SK-N-SH (cell line): ENCODE measurements around the gene SLC66A2. TPM values are rescaled to one million over a fixed set of nuclear protein-coding genes. Genes with fewer than 3 reads are reported as not detected.
"Not testable (repeated sequence)": the region's sequence is repeated elsewhere in the genome, so short reads cannot be mapped to it uniquely, and the experiment has no call there.

Source experiments
- CTCF ChIA-PET: fragments of 300-600, 350-600 bp; formaldehyde crosslinking; extraction: SDS; loops from one replicate; lab custom pipeline; 2021; lab: Yijun Ruan, JAX
- POLR2A ChIA-PET: fragments of 350-600 bp; sonication (Branson Sonifier 250); formaldehyde crosslinking; extraction: SDS; loops from one replicate; lab custom pipeline; 2020; ENCODE audit warnings: antibody characterized with exemption, inconsistent platforms; lab: Yijun Ruan, JAX
- DNase-seq: peaks from one replicate; pipeline ENCODE4 v3.0.0; 2012
- H2AFZ ChIP-seq: fragments of 200-600 bp; sonication (generic); 2 replicates; pipeline ENCODE4 v1.8.1; 2016; ENCODE audit warnings: antibody characterized with exemption, mild to moderate bottlenecking, low read depth
- H3F3A ChIP-seq: fragments of 200-600 bp; sonication (generic); replicated peaks from 2 replicates; pipeline ENCODE3; 2016; ENCODE audit warnings: antibody characterized with exemption, mild to moderate bottlenecking; ENCODE audit not compliant: insufficient read depth
- H3K27ac ChIP-seq, 2 experiments: fragments of 200-500 bp in 1 of 2; fragments of 200-600 bp in 1 of 2; sonication (Bioruptor generic) in 1 of 2; sonication (generic), shearing (Covaris generic) in 1 of 2; 2 replicates each; pipeline versions ENCODE4 v1.5.1 to v1.6.1; 2014 to 2016; ENCODE audit warnings: low read depth in 2 of 2, inconsistent platforms in 1 of 2, low read length in 1 of 2, mild to moderate bottlenecking in 1 of 2, mixed read lengths in 1 of 2
- H3K27me3 ChIP-seq: fragments of 200-600 bp; sonication (generic), shearing (Covaris generic); 2 replicates; pipeline ENCODE4 v1.6.1; 2016; ENCODE audit warnings: mixed run types; ENCODE audit not compliant: insufficient read depth
- H3K36me3 ChIP-seq, 2 experiments: fragments of 200-500 bp in 1 of 2; fragments of 200-600 bp in 1 of 2; sonication (Bioruptor generic) in 1 of 2; sonication (generic) in 1 of 2; replicated peaks in 1 of 2; 2 replicates each; pipeline versions ENCODE3 to v1.5.1; 2014 to 2016; ENCODE audit warnings: low read length in 1 of 2, mild to moderate bottlenecking in 1 of 2; ENCODE audit not compliant: insufficient read depth in 2 of 2, control insufficient read depth in 1 of 2
- H3K4me1 ChIP-seq, 2 experiments: fragments of 200-500 bp in 1 of 2; fragments of 200-600 bp in 1 of 2; sonication (Bioruptor generic) in 1 of 2; sonication (generic), shearing (Covaris generic) in 1 of 2; 2 replicates each; pipeline versions ENCODE4 v1.5.1 to v1.6.1; 2014 to 2016; ENCODE audit warnings: low read depth in 1 of 2, low read length in 1 of 2, mixed run types in 1 of 2; ENCODE audit not compliant: insufficient read depth in 2 of 2, control insufficient read depth in 1 of 2
- H3K4me2 ChIP-seq: fragments of 200-600 bp; sonication (generic), shearing (Covaris generic); 2 replicates; pipeline ENCODE4 v1.6.1; 2017; ENCODE audit warnings: mixed run types
- H3K4me3 ChIP-seq, 2 experiments: fragments of 200-500 bp in 1 of 2; fragments of 200-600 bp in 1 of 2; sonication (Bioruptor generic) in 1 of 2; sonication (generic), shearing (Covaris generic) in 1 of 2; 2 replicates each; pipeline versions ENCODE4 v1.5.1 to v1.8.1; 2014 to 2016; ENCODE audit warnings: low read depth in 2 of 2, inconsistent platforms in 1 of 2, low read length in 1 of 2, mild to moderate bottlenecking in 1 of 2, mixed read lengths in 1 of 2, moderate library complexity in 1 of 2
- H3K79me2 ChIP-seq: fragments of 200-600 bp; sonication (generic); 2 replicates; pipeline ENCODE4 v1.8.1; 2017; ENCODE audit warnings: mild to moderate bottlenecking; ENCODE audit not compliant: insufficient read depth
- H3K9ac ChIP-seq: fragments of 200-600 bp; sonication (generic); 2 replicates; pipeline ENCODE4 v1.6.1; 2017; ENCODE audit warnings: mixed run types
- H3K9me2 ChIP-seq: fragments of 200-600 bp; sonication (generic); 2 replicates; pipeline ENCODE4 v1.6.1; 2017; ENCODE audit warnings: mixed run types
- H3K9me3 ChIP-seq: fragments of 200-600 bp; sonication (generic); 2 replicates; pipeline ENCODE4 v1.6.1; 2017; ENCODE audit warnings: mixed run types, mild to moderate bottlenecking, moderate library complexity
- H4K20me1 ChIP-seq: fragments of 200-600 bp; sonication (generic); 2 replicates; pipeline ENCODE4 v1.6.1; 2017; ENCODE audit warnings: mild to moderate bottlenecking, mixed run types; ENCODE audit not compliant: insufficient read depth
- CHD2 ChIP-seq: fragments of 150-350 bp; IDR thresholded peaks from 2 replicates; pipeline ENCODE4 v1.6.1; 2018; ENCODE audit warnings: low read length; ENCODE audit not compliant: partially characterized antibody
- CTCF ChIP-seq: fragments of 200-600 bp; sonication (generic); IDR thresholded peaks from 2 replicates; pipeline ENCODE4 v1.6.1; 2017; ENCODE audit warnings: antibody characterized with exemption, mild to moderate bottlenecking, moderate library complexity
- EP300 ChIP-seq, 2 experiments: IDR thresholded peaks; 2 replicates each; pipeline versions ENCODE4 v1.4.0 to v1.6.1; 2012; ENCODE audit warnings: borderline replicate concordance in 1 of 2, low read depth in 1 of 2, low read length in 1 of 2
- FOSL2 ChIP-seq: IDR thresholded peaks from 2 replicates; pipeline ENCODE4 v1.4.0; 2012; ENCODE audit warnings: low read depth, mild to moderate bottlenecking, moderate library complexity, borderline replicate concordance
- FOXM1 ChIP-seq: IDR thresholded peaks from 2 replicates; pipeline ENCODE4 v1.4.0; 2012; ENCODE audit warnings: low read depth, mild to moderate bottlenecking
- GATA2 ChIP-seq: sonication (generic); formaldehyde crosslinking; IDR thresholded peaks from 2 replicates; pipeline ENCODE4 v1.5.0; 2020; ENCODE audit warnings: mild to moderate bottlenecking, missing genetic modification reagents
- MEF2A ChIP-seq: IDR thresholded peaks from 2 replicates; pipeline ENCODE4 v1.4.0; 2012; ENCODE audit warnings: low read depth, borderline replicate concordance
- NFIC ChIP-seq: IDR thresholded peaks from 2 replicates; pipeline ENCODE4 v1.4.0; 2012; ENCODE audit warnings: borderline replicate concordance
- NRF1 ChIP-seq: IDR thresholded peaks from 2 replicates; pipeline ENCODE4 v1.6.1; 2012; ENCODE audit warnings: low read depth, mild to moderate bottlenecking, low read length
- RAD21 ChIP-seq: IDR thresholded peaks from 2 replicates; pipeline ENCODE4 v1.6.1; 2012; ENCODE audit warnings: mild to moderate bottlenecking, low read length
- RFX5 ChIP-seq: IDR thresholded peaks from 2 replicates; pipeline ENCODE4 v1.6.1; 2012; ENCODE audit warnings: mild to moderate bottlenecking, improper control_type of control experiment, low read length
- TCF12 ChIP-seq: IDR thresholded peaks from 2 replicates; pipeline ENCODE4 v1.4.0; 2012
- ZBTB33 ChIP-seq: IDR thresholded peaks from 2 replicates; pipeline ENCODE4 v1.4.0; 2012; ENCODE audit warnings: low read depth, borderline replicate concordance
- WGBS: methylation state at CpG from one replicate; pipeline ENCODE4 v1.1.6; 2017; ENCODE audit warnings: low lambda C conversion rate; 5-methylcytosine and 5-hydroxymethylcytosine counted together
- polyA plus RNA-seq, 3 experiments: library from polyadenylated mRNA; depleted of rRNA; stranded (reverse); fragments of >200 nt; gene quantifications; 2 replicates each; pipeline ENCODE4 v1.2.3, GENCODE V29; 2012
- TF ChIP-seq, protein P1 (sequence below): IDR thresholded peaks from 2 replicates; pipeline ENCODE4 v1.4.0; 2012; ENCODE audit warnings: low read depth, borderline replicate concordance
- TF ChIP-seq, protein P2 (sequence below): IDR thresholded peaks from 2 replicates; pipeline ENCODE4 v1.4.0; 2012; ENCODE audit warnings: low read depth
- TF ChIP-seq, protein P3 (sequence below): fragments of 150-350 bp; IDR thresholded peaks from 2 replicates; pipeline ENCODE4 v1.6.1; 2016; ENCODE audit warnings: mild to moderate bottlenecking, low read depth, low read length

The SLC66A2 gene
- polyA plus RNA-seq, 1 of the 3 experiments (the other 2 are of a cell fraction): 14.5 TPM

DNA sequence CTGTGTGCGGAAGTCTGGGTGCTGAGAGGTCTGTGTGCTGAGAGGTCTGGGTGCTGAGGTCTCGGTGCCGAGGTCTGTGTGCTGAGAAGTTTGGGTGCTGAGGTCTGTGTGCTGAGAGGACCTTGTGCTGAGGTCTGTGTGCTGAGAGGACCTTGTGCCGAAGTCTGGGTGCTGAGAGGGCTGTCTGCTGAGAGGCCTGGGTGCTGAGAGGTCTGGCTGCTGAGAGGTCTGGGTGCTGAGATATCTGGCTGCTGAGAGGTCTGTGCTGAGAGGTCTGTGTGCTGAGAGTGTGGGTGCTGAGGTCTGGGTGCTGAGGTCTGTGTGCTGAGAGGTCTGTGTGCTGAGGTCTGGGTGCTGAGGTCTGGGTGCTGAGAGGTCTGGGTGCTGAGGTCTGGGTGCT, 86.5 kb downstream of the SLC66A2 start:
- H3K9me3 ChIP-seq, H3K4me3 ChIP-seq, H3K27ac ChIP-seq, H3K79me2 ChIP-seq, H4K20me1 ChIP-seq, CTCF ChIA-PET, H3K9ac ChIP-seq, H2AFZ ChIP-seq, H3K4me2 ChIP-seq, H3K9me2 ChIP-seq, H3K4me1 ChIP-seq, H3F3A ChIP-seq, POLR2A ChIA-PET, DNase-seq, H3K36me3 ChIP-seq: not testable (repeated sequence)
- WGBS: 19% methylated on average over 4 of the region's 4 CpGs
- peaks cover 16% of the 10 kb centered on the region; the same call in 1 of the 2 replicates for H3K27me3 ChIP-seq

DNA sequence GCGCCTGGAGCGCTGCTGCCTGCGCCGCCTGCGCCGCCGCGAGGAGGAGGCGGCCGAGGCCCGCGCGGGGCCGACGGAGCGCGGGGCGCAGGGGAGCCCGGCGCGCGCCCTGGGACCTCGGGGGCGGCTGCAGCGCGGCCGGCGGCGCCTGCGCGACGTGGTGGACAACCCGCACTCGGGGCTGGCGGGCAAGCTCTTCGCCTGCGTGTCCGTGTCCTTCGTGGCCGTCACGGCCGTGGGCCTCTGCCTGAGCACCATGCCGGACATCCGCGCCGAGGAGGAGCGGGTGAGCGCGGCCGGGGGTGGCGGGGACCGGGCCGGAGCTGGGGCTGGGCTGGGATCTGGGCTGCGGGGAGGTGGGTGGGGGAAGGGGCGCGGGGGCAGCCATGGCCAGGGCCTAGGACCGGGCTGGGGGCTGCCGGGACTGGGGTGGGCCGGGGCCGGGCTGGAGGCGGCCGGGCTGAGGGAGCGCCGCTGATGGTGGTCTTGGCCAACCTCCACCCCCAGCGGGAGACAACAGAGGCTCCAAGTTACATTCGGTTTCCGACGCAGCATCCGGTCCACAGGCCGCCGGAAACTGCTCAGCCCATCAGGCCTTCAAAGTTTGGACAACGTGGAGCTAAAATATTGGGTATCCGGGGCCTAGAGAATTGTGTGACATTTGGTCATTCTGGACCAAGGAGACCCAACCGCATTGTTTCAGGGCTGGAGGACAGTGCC, 87.3 kb downstream of the SLC66A2 start:
- Histone ChIP-seq H3K9ac (no peak overlapping the region), H3K27me3 (peaks cover 18% of the 10 kb centered on the region; the same call in 1 of the 2 replicates), H3K27ac (no peak overlapping the region), H4K20me1 (no peaks in the 10 kb centered on the region), H3F3A (no peaks in the 10 kb centered on the region), H2AFZ (no peak overlapping the region), H3K4me3 (no peak overlapping the region), H3K36me3 (no peaks in the 10 kb centered on the region), H3K79me2 (no peaks in the 10 kb centered on the region), H3K9me2 (no peaks in the 10 kb centered on the region), H3K9me3 (no peaks in the 10 kb centered on the region), H3K4me1 (no peaks in the 10 kb centered on the region), H3K4me2 (no peak overlapping the region)
- DNase-seq: no peak
- WGBS: 58% methylated on average over 26 of the region's 74 CpGs
- POLR2A ChIA-PET: no interaction called here
- CTCF ChIA-PET: no interaction called here
- TF ChIP-seq NRF1 (no peak), CHD2 (no peak), ZBTB33 (no peak), RFX5 (no peak), NFIC (no peak), FOSL2 (no peak), GATA2 (CRISPR knock-in tag) (no peak), CTCF (no peak), FOXM1 (no peak), TCF12 (no peak), EP300 (IDR thresholded peaks at IDR 0.05; ENCODE audit: borderline replicate concordance in 1 of 2, low read depth in 1 of 2, low read length in 1 of 2) (no peak), RAD21 (no peak), MEF2A (no peak)
- TF ChIP-seq, protein P1, sequence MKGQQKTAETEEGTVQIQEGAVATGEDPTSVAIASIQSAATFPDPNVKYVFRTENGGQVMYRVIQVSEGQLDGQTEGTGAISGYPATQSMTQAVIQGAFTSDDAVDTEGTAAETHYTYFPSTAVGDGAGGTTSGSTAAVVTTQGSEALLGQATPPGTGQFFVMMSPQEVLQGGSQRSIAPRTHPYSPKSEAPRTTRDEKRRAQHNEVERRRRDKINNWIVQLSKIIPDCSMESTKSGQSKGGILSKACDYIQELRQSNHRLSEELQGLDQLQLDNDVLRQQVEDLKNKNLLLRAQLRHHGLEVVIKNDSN: no peak
- TF ChIP-seq, protein P2, sequence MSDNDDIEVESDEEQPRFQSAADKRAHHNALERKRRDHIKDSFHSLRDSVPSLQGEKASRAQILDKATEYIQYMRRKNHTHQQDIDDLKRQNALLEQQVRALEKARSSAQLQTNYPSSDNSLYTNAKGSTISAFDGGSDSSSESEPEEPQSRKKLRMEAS: no peak
- TF ChIP-seq, protein P3, sequence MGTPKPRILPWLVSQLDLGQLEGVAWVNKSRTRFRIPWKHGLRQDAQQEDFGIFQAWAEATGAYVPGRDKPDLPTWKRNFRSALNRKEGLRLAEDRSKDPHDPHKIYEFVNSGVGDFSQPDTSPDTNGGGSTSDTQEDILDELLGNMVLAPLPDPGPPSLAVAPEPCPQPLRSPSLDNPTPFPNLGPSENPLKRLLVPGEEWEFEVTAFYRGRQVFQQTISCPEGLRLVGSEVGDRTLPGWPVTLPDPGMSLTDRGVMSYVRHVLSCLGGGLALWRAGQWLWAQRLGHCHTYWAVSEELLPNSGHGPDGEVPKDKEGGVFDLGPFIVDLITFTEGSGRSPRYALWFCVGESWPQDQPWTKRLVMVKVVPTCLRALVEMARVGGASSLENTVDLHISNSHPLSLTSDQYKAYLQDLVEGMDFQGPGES: no peak
